GM21381 (cell line): ENCODE measurements around the gene C1QL1.
A peak's percentile ranks its signal among the peaks of the same experiment; 100 is the strongest.

ENCODE experiments used
- ATAC-seq: cut with Tn5 transposase; IDR thresholded peaks from one replicate; pipeline ENCODE4 v1.9.1; 2021; ENCODE audit warnings: mild to moderate bottlenecking, moderate library complexity; ENCODE audit not compliant: unreplicated experiment

The C1QL1 gene

GRCh38 chr17:44989552-44990138 is 21.5 kb upstream of the C1QL1 start:
- no peak for ATAC-seq

GRCh38 chr17:44988044-44988942 is 20.2 kb upstream of the C1QL1 start:
- ATAC-seq: no peak

- ATAC-seq: no peak
These were observed 15.5 kb upstream of the C1QL1 start for GRCh38 chr17:44983563-44983962.

GRCh38 chr17:44982113-44982702 is 14.1 kb upstream of the C1QL1 start:
- ATAC-seq: no peak

GRCh38 chr17:44981221-44981968 is 13.3 kb upstream of the C1QL1 start:
- no peak for ATAC-seq

GRCh38 chr17:44979426-44979995 is 11.4 kb upstream of the C1QL1 start:
- no peak for ATAC-seq

- ATAC-seq: no peak
These were observed 10.7 kb upstream of the C1QL1 start for GRCh38 chr17:44978807-44979206.

- no peak for ATAC-seq
These were observed 9.9 kb upstream of the C1QL1 start for GRCh38 chr17:44977814-44978550.

GRCh38 chr17:44977065-44977464 is 9.0 kb upstream of the C1QL1 start:
- no peak for ATAC-seq

- no peak for ATAC-seq
These were observed 8.1 kb upstream of the C1QL1 start for GRCh38 chr17:44976206-44976605.

- no peak for ATAC-seq
These were observed 4.8 kb upstream of the C1QL1 start for GRCh38 chr17:44972953-44973352.

GRCh38 chr17:44971776-44972483 is 3.8 kb upstream of the C1QL1 start:
- no peak for ATAC-seq

- no peak for ATAC-seq
These were observed 2.1 kb upstream of the C1QL1 start for GRCh38 chr17:44970136-44970741.

GRCh38 chr17:44969144-44969780 is 1.2 kb upstream of the C1QL1 start:
- no peak for ATAC-seq

GRCh38 chr17:44967907-44968224 is 237 bp downstream of the C1QL1 start:
- peak; percentile 9 for ATAC-seq

GRCh38 chr17:44967026-44967906 is 837 bp downstream of the C1QL1 start:
- ATAC-seq: no peak

GRCh38 chr17:44966348-44967025 is 1.6 kb downstream of the C1QL1 start:
- ATAC-seq: no peak
